Common myeloid progenitor, CD34-positive (primary cell): Measurements from ENCODE around the gene BTK.

Source experiments
- CTCF ChIA-PET: fragments of 350-600 bp; sonication (Branson Sonifier 250); formaldehyde crosslinking; loops from one replicate; lab custom pipeline; 2021; ENCODE audit warnings: antibody characterized with exemption; lab: Charles Lee
- POLR2A ChIA-PET: fragments of 350-600 bp; sonication (Branson Sonifier 250); formaldehyde crosslinking; loops from one replicate; lab custom pipeline; 2021; ENCODE audit warnings: antibody characterized with exemption; lab: Charles Lee
- DNase-seq, 3 donors: peaks; one replicate each; pipeline versions ENCODE4 v3.0.0 to v3.0.0-alpha.2; 2013
- H3K27ac ChIP-seq, 2 experiments: 1 replicate in 1 of 2; 2 replicates in 1 of 2; pipeline ENCODE4 v1.7.0; 2013; ENCODE audit warnings: inconsistent platforms in 2 of 2, low read length in 2 of 2, mild to moderate bottlenecking in 2 of 2, low read depth in 1 of 2, moderate library complexity in 1 of 2; ENCODE audit not compliant: severe bottlenecking in 2 of 2, insufficient read depth in 1 of 2, poor library complexity in 1 of 2
- H3K27me3 ChIP-seq, 5 experiments: replicated peaks in 2 of 5; 1 replicate in 3 of 5; 2 replicates in 2 of 5; pipeline versions ENCODE4 v1.6.1 to v1.7.0; 2013; ENCODE audit warnings: low read length in 4 of 5, mild to moderate bottlenecking in 2 of 5, moderate library complexity in 2 of 5, inconsistent platforms in 1 of 5; ENCODE audit not compliant: insufficient read depth in 5 of 5, control insufficient read depth in 4 of 5
- H3K36me3 ChIP-seq, 4 experiments: 1 replicate in 2 of 4; 2 replicates in 2 of 4; pipeline versions ENCODE4 v1.6.1 to v1.7.0; 2013; ENCODE audit warnings: low read length in 3 of 4, control low read depth in 1 of 4, mild to moderate bottlenecking in 1 of 4; ENCODE audit not compliant: control insufficient read depth in 4 of 4, insufficient read depth in 4 of 4
- H3K4me1 ChIP-seq, 4 experiments: 1 replicate in 3 of 4; 2 replicates in 1 of 4; pipeline versions ENCODE4 v1.6.1 to v1.7.1; 2013; ENCODE audit warnings: low read length in 3 of 4, mild to moderate bottlenecking in 3 of 4, control low read depth in 1 of 4, inconsistent platforms in 1 of 4, moderate library complexity in 1 of 4; ENCODE audit not compliant: control insufficient read depth in 4 of 4, insufficient read depth in 4 of 4; ENCODE audit errors: control extremely low read depth in 1 of 4
- H3K4me3 ChIP-seq, 7 experiments: 1 replicate in 4 of 7; 2 replicates in 3 of 7; pipeline versions ENCODE4 v1.5.1 to v1.7.0; 2013; ENCODE audit warnings: mild to moderate bottlenecking in 7 of 7, low read length in 6 of 7, moderate library complexity in 6 of 7, inconsistent platforms in 2 of 7, low read depth in 2 of 7, control low read depth in 1 of 7; ENCODE audit not compliant: insufficient read depth in 4 of 7, control insufficient read depth in 1 of 7; ENCODE audit errors: extremely low read depth in 1 of 7
- H3K9me3 ChIP-seq, 5 experiments: 1 replicate in 4 of 5; 2 replicates in 1 of 5; pipeline versions ENCODE4 v1.6.1 to v1.7.1; 2013; ENCODE audit warnings: low read length in 4 of 5, mild to moderate bottlenecking in 2 of 5, inconsistent platforms in 1 of 5, low read depth in 1 of 5, moderate library complexity in 1 of 5; ENCODE audit not compliant: control insufficient read depth in 4 of 5, insufficient read depth in 2 of 5; ENCODE audit errors: control extremely low read depth in 1 of 5
- WGBS: methylation state at CpG from one replicate; pipeline ENCODE4 v1.1.5; 2013; ENCODE audit not compliant: insufficient coverage; 5-methylcytosine and 5-hydroxymethylcytosine counted together

BTK gene

GRCh38 chrX:101395789-101396188, 9.8 kb upstream of the BTK start:
- H3K9me3 ChIP-seq, result no peaks in the 10 kb centered on the region
- POLR2A ChIA-PET, result no interaction called here
- H3K27me3 ChIP-seq, result peaks cover 0 to under 1% (median 0%) of the 10 kb centered on the region in 5 experiments
- no peak overlapping the region for H3K27ac ChIP-seq
- peak in 2 of 3 donors; percentile 42 to 54 for DNase-seq
- H3K4me3 ChIP-seq, result no peak overlapping the region
- 90% methylated on average over 1 of the region's 1 CpG for WGBS
- CTCF ChIA-PET, result no interaction called here
- H3K4me1 ChIP-seq, result peaks cover 7 to 10% (median 8%) of the 10 kb centered on the region in 4 experiments
- H3K36me3 ChIP-seq, result peaks cover 2 to 15% (median 13%) of the 10 kb centered on the region in 4 experiments

- H3K9me3 ChIP-seq, result no peaks in the 10 kb centered on the region
- ChIA-PET CTCF (interaction anchor here (0.9 kb wide), 1 partner anchor 10 kb away, joined by 3 read pairs; no protein-coding TSS in a partner anchor), POLR2A (no interaction called here)
- peaks cover 0 to 4% (median 0%) of the 10 kb centered on the region in 5 experiments for H3K27me3 ChIP-seq
- H3K4me1 ChIP-seq, result peaks cover 7 to 16% (median 8%) of the 10 kb centered on the region in 4 experiments
- no peak overlapping the region for H3K27ac ChIP-seq
- no peak overlapping the region for H3K4me3 ChIP-seq
- peaks cover 2 to 9% (median 8%) of the 10 kb centered on the region in 4 experiments for H3K36me3 ChIP-seq
- no peak for DNase-seq
Measured at GRCh38 chrX:101394372-101394771, 8.4 kb upstream of the BTK start.

GRCh38 chrX:101393530-101394305, 7.7 kb upstream of the BTK start:
- ChIA-PET POLR2A (no interaction called here), CTCF (interaction anchor here (0.9 kb wide), 1 partner anchor 10 kb away, joined by 3 read pairs; no protein-coding TSS in a partner anchor)
- no peak overlapping the region for H3K4me3 ChIP-seq
- WGBS, result 80% methylated on average over 9 of the region's 11 CpGs
- peaks cover 2 to 9% (median 8%) of the 10 kb centered on the region in 4 experiments for H3K36me3 ChIP-seq
- H3K9me3 ChIP-seq, result no peaks in the 10 kb centered on the region
- no peak overlapping the region for H3K27ac ChIP-seq
- H3K4me1 ChIP-seq, result peaks cover 7 to 16% (median 8%) of the 10 kb centered on the region in 4 experiments
- DNase-seq, result no peak
- peaks cover 0 to 4% (median 0%) of the 10 kb centered on the region in 5 experiments for H3K27me3 ChIP-seq

- ChIA-PET CTCF (interaction anchor here (1.5 to 2.1 kb wide), 3 partner anchors 11 to 34 kb away, joined by 3 to 10 read pairs (median 6); no protein-coding TSS in a partner anchor), POLR2A (no interaction called here)
- WGBS, result 81% methylated on average over 5 of the region's 6 CpGs
- Histone ChIP-seq H3K4me3 (peak overlapping the region in 6 of 7 experiments; percentile 59 to 85 (median 71)), H3K9me3 (no peaks in the 10 kb centered on the region), H3K36me3 (peaks cover 2 to 8% (median 5%) of the 10 kb centered on the region in 4 experiments), H3K27ac (peak overlapping the region in 1 of 2 experiments; percentile 77), H3K4me1 (peaks cover 7 to 17% (median 9%) of the 10 kb centered on the region in 4 experiments), H3K27me3 (peaks cover 0 to 4% (median 0%) of the 10 kb centered on the region in 5 experiments)
- no peak for DNase-seq
Measured at GRCh38 chrX:101391831-101392230, 5.8 kb upstream of the BTK start.

GRCh38 chrX:101390664-101391525, 4.9 kb upstream of the BTK start, which contains the start of gene RPL36A:
TSS of gene RPL36A (plus strand) at chrX:101391011. CDS start at chrX:101391044, 33 bp downstream.
- peak; percentile 92 to 94 (median 94) for DNase-seq
- CTCF ChIA-PET, result interaction anchor here (0.8 to 2.1 kb wide), 6 partner anchors 12 to 43 kb away, joined by 3 to 10 read pairs (median 3); no protein-coding TSS in a partner anchor

GRCh38 chrX:101388604-101389003, 2.6 kb upstream of the BTK start:
- no peak overlapping the region for H3K27ac ChIP-seq
- ChIA-PET POLR2A (no interaction called here), CTCF (no interaction called here)
- peaks cover 17 to 45% (median 23%) of the 10 kb centered on the region in 4 experiments for H3K4me1 ChIP-seq
- H3K9me3 ChIP-seq, result no peaks in the 10 kb centered on the region
- H3K27me3 ChIP-seq, result peaks cover 0 to 4% (median 0%) of the 10 kb centered on the region in 5 experiments
- H3K36me3 ChIP-seq, result peaks cover 0 to 6% (median 3%) of the 10 kb centered on the region in 4 experiments
- no peak overlapping the region for H3K4me3 ChIP-seq
- WGBS, result 87% methylated on average over 3 of the region's 3 CpGs
- DNase-seq, result no peak

More at GRCh38 chrX:101390664-101391525, 4.9 kb upstream of the BTK start, which contains the start of gene RPL36A:
- H3K27me3 ChIP-seq, result peaks cover 0 to 4% (median 0%) of the 10 kb centered on the region in 5 experiments
- H3K4me3 ChIP-seq, result peak within 1 kb of the TSS; percentile 38 to 85 (median 71)
- H3K27ac ChIP-seq, result peak within 1 kb of the TSS; percentile 75 to 77
- peaks cover 2 to 8% (median 5%) of the 10 kb centered on the region in 4 experiments for H3K36me3 ChIP-seq
- no peaks in the 10 kb centered on the region for H3K9me3 ChIP-seq
- POLR2A ChIA-PET, result interaction anchor here (0.5 to 1.3 kb wide), 5 partner anchors 17 to 762 kb away, joined by 3 to 6 read pairs (median 4); partner anchors contain the start of genes GLA, HNRNPH2 and TIMM8A
- H3K4me1 ChIP-seq, result peaks cover 7 to 26% (median 16%) of the 10 kb centered on the region in 4 experiments
- 34% methylated on average over 38 of the region's 47 CpGs for WGBS
